K562 (cell line): ENCODE data around the gene LRRC74B. TPM values are rescaled to one million over a fixed set of nuclear protein-coding genes. Genes with fewer than 3 reads are reported as not detected.
A peak's percentile ranks its signal among the peaks of the same experiment; 100 is the strongest.

Experiments used
- ADNP ChIP-seq: fragments of 200-800 bp; sonication (Bioruptor generic); IDR thresholded peaks from 2 replicates; pipeline ENCODE4 v1.6.1; 2016; ENCODE audit warnings: missing genetic modification characterization, missing compliant biosample characterization
- ARID2 ChIP-seq: fragments of 450-650 bp; IDR thresholded peaks from 2 replicates; pipeline ENCODE4 v1.6.1; 2017; ENCODE audit warnings: antibody characterized with exemption, mild to moderate bottlenecking
- FOXP1 ChIP-seq: sonication (generic); formaldehyde crosslinking; IDR thresholded peaks from 2 replicates; pipeline ENCODE4 v1.8.0; 2022; ENCODE audit warnings: mild to moderate bottlenecking, missing genetic modification reagents
- HLTF ChIP-seq: fragments of 450-650 bp; IDR thresholded peaks from 2 replicates; pipeline ENCODE4 v1.6.1; 2016
- KAT7 ChIP-seq: sonication (generic); formaldehyde crosslinking; IDR thresholded peaks from 2 replicates; pipeline ENCODE4 v1.8.0; 2022; ENCODE audit warnings: missing genetic modification reagents, mild to moderate bottlenecking, borderline replicate concordance
- KDM2B ChIP-seq: fragments of 250-450 bp; sonication (Bioruptor Pico); IDR thresholded peaks from 2 replicates; pipeline ENCODE4 v1.8.0; 2021; ENCODE audit warnings: mild to moderate bottlenecking, moderate library complexity
- MYC ChIP-seq, 2 experiments: fragments of 250-450 bp in 1 of 2; sonication (Bioruptor Pico) in 1 of 2; IDR thresholded peaks; 2 replicates each; pipeline versions ENCODE4 v1.5.1 to v1.6.1; 2012 to 2021; ENCODE audit warnings: low read depth in 2 of 2, borderline replicate concordance in 1 of 2, improper control_type of control experiment in 1 of 2, low read length in 1 of 2, mild to moderate bottlenecking in 1 of 2, moderate library complexity in 1 of 2
- NFXL1 ChIP-seq: fragments of 450-650 bp; formaldehyde crosslinking; IDR thresholded peaks from 2 replicates; pipeline ENCODE4 v1.4.0; 2021; ENCODE audit warnings: mild to moderate bottlenecking
- NR3C1 ChIP-seq: sonication (generic); formaldehyde crosslinking; IDR thresholded peaks from 2 replicates; pipeline ENCODE4 v1.8.1; 2022; ENCODE audit warnings: missing genetic modification reagents
- PHF20 ChIP-seq: fragments of 450-650 bp; IDR thresholded peaks from 2 replicates; pipeline ENCODE4 v1.6.1; 2018; ENCODE audit not compliant: partially characterized antibody
- RFX1 ChIP-seq: fragments of 450-650 bp; IDR thresholded peaks from 2 replicates; pipeline ENCODE4 v1.6.1; 2016; ENCODE audit warnings: mild to moderate bottlenecking, moderate library complexity
- SAFB2 ChIP-seq: fragments of 200-400 bp; formaldehyde crosslinking; IDR thresholded peaks from 2 replicates; pipeline ENCODE4 v1.6.1; 2018; ENCODE audit warnings: borderline replicate concordance, low read length, low read depth, moderate library complexity; ENCODE audit not compliant: severe bottlenecking
- SLC30A9 ChIP-seq: fragments of 250-450 bp; sonication (Bioruptor Pico); IDR thresholded peaks from 2 replicates; pipeline ENCODE4 v1.8.0; 2022; ENCODE audit warnings: mild to moderate bottlenecking, moderate library complexity
- SOX6 ChIP-seq: fragments of 450-650 bp; IDR thresholded peaks from 2 replicates; pipeline ENCODE4 v1.6.1; 2014; ENCODE audit warnings: mild to moderate bottlenecking
- TAF15 ChIP-seq: fragments of 200-400 bp; formaldehyde crosslinking; IDR thresholded peaks from 2 replicates; pipeline ENCODE4 v1.6.1; 2017; ENCODE audit warnings: mild to moderate bottlenecking, low read depth, low read length, moderate library complexity
- XRCC4 ChIP-seq: IDR thresholded peaks from one replicate; pipeline ENCODE4 v1.6.1; 2011; ENCODE audit not compliant: insufficient read depth, insufficient read length; ENCODE audit errors: extremely low read depth
- YBX1 ChIP-seq: fragments of 450-650 bp; IDR thresholded peaks from 2 replicates; pipeline ENCODE4 v1.7.1; 2016; ENCODE audit warnings: mild to moderate bottlenecking
- ZNF217 ChIP-seq: sonication (generic); formaldehyde crosslinking; IDR thresholded peaks from 2 replicates; pipeline ENCODE4 v1.8.0; 2022; ENCODE audit warnings: mild to moderate bottlenecking, missing genetic modification reagents
- ZNF583 ChIP-seq: fragments of 250-450 bp; sonication (Bioruptor Pico); IDR thresholded peaks from 2 replicates; pipeline ENCODE4 v1.4.0; 2020
- polyA plus RNA-seq, 8 experiments: library from polyadenylated mRNA; depleted of rRNA in 4 of 8; stranded (reverse) in 5 of 8; unstranded in 3 of 8; fragments of >200 nt; fragmentation: Nextera tagmentation in 2 of 8; fragmentation: Illumina TruSeq in 1 of 8; extraction: Ambion mirVana in 2 of 8; extraction: Trizol in 1 of 8; gene quantifications; 2 replicates each; pipeline versions ENCODE4 v1.2.1 to v1.2.3, GENCODE V29; 2011 to 2014; ENCODE audit warnings: inconsistent platforms in 1 of 8, missing spikeins in 1 of 8
- total RNA-seq, 7 experiments: library from RNA; depleted of rRNA in 6 of 7; stranded (reverse); fragments of >200 nt in 6 of 7; fragmentation: Illumina TruSeq in 2 of 7; extraction: Trizol in 2 of 7; gene quantifications; 2 replicates each; pipeline versions ENCODE4 v1.2.1 to v1.2.3, GENCODE V29; 2011 to 2021; ENCODE audit warnings: low replicate concordance in 1 of 7
- TF ChIP-seq, protein P1 (sequence below): fragments of 250-450 bp; sonication (Bioruptor Pico); IDR thresholded peaks from 2 replicates; pipeline ENCODE4 v1.8.0; 2022; ENCODE audit warnings: inconsistent platforms, mild to moderate bottlenecking, moderate library complexity, borderline replicate concordance
- TF ChIP-seq, protein P2 (sequence below): fragments of 250-450 bp; sonication (Bioruptor Pico); IDR thresholded peaks from 2 replicates; pipeline ENCODE4 v1.5.0; 2020; ENCODE audit warnings: mild to moderate bottlenecking, borderline replicate concordance
- TF ChIP-seq, protein P3 (sequence below): fragments of 450-650 bp; IDR thresholded peaks from 2 replicates; pipeline ENCODE4 v1.6.1; 2014; ENCODE audit warnings: low read depth, mild to moderate bottlenecking, moderate library complexity, borderline replicate concordance
- TF ChIP-seq, protein P4 (sequence below): fragments of 250-450 bp; sonication (Bioruptor Pico); IDR thresholded peaks from 2 replicates; pipeline ENCODE4 v1.8.0; 2021; ENCODE audit warnings: moderate library complexity, mild to moderate bottlenecking, inconsistent platforms

The LRRC74B gene
- total and polyA plus RNA-seq, 9 of the 15 experiments (the other 6 are each of a cell fraction or from before 2014, with no cell fraction given) = not detected

DNA sequence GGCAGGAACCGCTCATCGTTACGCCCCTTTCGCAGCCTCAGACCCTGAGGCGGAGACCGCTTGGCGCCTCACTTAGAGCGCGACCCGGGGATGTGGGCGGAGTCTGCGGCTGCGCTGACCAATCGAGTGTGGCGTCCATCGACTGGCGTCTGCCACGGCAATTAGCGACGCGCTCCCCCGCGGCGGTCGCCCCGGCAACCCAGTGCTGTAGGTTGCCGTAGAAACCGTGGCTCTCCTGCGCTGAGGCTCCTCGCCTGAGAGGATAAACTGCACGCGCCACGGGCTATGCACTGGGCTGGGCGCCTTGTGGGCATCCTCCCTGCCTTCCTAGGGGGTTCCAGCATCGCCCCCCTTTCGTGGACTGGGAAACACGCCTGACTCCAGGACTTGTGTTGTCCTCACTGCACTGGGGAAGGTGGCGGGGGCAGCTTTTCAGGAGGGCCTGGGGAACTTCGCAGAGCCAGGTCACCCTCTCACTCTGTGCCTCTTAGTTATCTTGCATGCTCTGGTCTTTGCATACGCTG, 31.5 kb upstream of the LRRC74B start (continued):
- TF ChIP-seq XRCC4 (no peak), SLC30A9 (CRISPR knock-in tag) (no peak), ADNP (tag) (no peak), FOXP1 (no peak), NFXL1 (CRISPR knock-in tag) (peak; percentile 17; the same call in 1 of the 2 replicates), KDM2B (peak; percentile 97), SAFB2 (no peak), PHF20 (no peak), ZNF217 (CRISPR knock-in tag) (no peak), ZNF583 (CRISPR knock-in tag) (peak; percentile 88; the same call in 1 of the 2 replicates), KAT7 (no peak), HLTF (no peak), TAF15 (no peak), SOX6 (no peak), MYC (IDR thresholded peaks at IDR 0.05; ENCODE audit: low read depth, low read length) (peak; percentile 36; the same call in 1 of the 2 replicates), MYC (CRISPR knock-in tag; IDR thresholded peaks at IDR 0.05; ENCODE audit: borderline replicate concordance, low read depth) (peak; percentile 83), YBX1 (no peak), ARID2 (no peak), NR3C1 (CRISPR knock-in tag) (no peak), RFX1 (no peak)
- TF ChIP-seq, protein P1, sequence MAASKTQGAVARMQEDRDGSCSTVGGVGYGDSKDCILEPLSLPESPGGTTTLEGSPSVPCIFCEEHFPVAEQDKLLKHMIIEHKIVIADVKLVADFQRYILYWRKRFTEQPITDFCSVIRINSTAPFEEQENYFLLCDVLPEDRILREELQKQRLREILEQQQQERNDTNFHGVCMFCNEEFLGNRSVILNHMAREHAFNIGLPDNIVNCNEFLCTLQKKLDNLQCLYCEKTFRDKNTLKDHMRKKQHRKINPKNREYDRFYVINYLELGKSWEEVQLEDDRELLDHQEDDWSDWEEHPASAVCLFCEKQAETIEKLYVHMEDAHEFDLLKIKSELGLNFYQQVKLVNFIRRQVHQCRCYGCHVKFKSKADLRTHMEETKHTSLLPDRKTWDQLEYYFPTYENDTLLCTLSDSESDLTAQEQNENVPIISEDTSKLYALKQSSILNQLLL (CRISPR knock-in tag) = no peak
- TF ChIP-seq, protein P2, sequence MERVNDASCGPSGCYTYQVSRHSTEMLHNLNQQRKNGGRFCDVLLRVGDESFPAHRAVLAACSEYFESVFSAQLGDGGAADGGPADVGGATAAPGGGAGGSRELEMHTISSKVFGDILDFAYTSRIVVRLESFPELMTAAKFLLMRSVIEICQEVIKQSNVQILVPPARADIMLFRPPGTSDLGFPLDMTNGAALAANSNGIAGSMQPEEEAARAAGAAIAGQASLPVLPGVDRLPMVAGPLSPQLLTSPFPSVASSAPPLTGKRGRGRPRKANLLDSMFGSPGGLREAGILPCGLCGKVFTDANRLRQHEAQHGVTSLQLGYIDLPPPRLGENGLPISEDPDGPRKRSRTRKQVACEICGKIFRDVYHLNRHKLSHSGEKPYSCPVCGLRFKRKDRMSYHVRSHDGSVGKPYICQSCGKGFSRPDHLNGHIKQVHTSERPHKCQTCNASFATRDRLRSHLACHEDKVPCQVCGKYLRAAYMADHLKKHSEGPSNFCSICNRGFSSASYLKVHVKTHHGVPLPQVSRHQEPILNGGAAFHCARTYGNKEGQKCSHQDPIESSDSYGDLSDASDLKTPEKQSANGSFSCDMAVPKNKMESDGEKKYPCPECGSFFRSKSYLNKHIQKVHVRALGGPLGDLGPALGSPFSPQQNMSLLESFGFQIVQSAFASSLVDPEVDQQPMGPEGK (CRISPR knock-in tag) = 0 out of 2 replicates have a peak, but pooled peaks have one; percentile 61
- TF ChIP-seq, protein P3, sequence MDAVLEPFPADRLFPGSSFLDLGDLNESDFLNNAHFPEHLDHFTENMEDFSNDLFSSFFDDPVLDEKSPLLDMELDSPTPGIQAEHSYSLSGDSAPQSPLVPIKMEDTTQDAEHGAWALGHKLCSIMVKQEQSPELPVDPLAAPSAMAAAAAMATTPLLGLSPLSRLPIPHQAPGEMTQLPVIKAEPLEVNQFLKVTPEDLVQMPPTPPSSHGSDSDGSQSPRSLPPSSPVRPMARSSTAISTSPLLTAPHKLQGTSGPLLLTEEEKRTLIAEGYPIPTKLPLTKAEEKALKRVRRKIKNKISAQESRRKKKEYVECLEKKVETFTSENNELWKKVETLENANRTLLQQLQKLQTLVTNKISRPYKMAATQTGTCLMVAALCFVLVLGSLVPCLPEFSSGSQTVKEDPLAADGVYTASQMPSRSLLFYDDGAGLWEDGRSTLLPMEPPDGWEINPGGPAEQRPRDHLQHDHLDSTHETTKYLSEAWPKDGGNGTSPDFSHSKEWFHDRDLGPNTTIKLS = no peak
- TF ChIP-seq, protein P4, sequence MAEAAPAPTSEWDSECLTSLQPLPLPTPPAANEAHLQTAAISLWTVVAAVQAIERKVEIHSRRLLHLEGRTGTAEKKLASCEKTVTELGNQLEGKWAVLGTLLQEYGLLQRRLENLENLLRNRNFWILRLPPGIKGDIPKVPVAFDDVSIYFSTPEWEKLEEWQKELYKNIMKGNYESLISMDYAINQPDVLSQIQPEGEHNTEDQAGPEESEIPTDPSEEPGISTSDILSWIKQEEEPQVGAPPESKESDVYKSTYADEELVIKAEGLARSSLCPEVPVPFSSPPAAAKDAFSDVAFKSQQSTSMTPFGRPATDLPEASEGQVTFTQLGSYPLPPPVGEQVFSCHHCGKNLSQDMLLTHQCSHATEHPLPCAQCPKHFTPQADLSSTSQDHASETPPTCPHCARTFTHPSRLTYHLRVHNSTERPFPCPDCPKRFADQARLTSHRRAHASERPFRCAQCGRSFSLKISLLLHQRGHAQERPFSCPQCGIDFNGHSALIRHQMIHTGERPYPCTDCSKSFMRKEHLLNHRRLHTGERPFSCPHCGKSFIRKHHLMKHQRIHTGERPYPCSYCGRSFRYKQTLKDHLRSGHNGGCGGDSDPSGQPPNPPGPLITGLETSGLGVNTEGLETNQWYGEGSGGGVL (CRISPR knock-in tag) = no peak
